ENCODE measurements around the gene RIN1. TPM values are rescaled to one million over a fixed set of nuclear protein-coding genes. Genes with fewer than 3 reads are reported as not detected.

RIN1 gene
- total and polyA plus RNA-seq, 5 donors, result 1.6 to 3.8 (median 2.1) TPM

DNA sequence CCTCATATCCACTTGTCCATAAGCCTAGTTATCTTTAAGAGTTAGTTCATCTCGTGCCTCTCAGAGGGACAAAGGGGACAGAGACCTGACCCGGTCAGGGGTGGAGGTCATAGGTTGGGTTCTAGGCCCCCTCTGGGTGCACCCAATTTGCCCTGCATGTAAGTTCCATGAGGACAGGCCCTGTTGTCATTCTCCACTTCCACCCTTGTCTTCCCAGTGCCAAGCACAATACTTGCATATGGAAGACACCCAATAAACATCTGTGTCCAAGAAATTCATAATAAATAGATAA is 46.0 kb downstream of the RIN1 start:
- Histone ChIP-seq H3K4me3 (ENCODE audit: low read length) (no peak overlapping the region), H3K9me3 (ENCODE audit: control insufficient read depth, low read length) (no peaks in the 10 kb centered on the region), H3K27me3 (ENCODE audit: control insufficient read depth, insufficient read depth) (no peaks in the 10 kb centered on the region), H3K27ac (ENCODE audit: low read length) (no peak overlapping the region), H3K4me1 (ENCODE audit: control insufficient read depth, insufficient read depth, low read length) (peaks cover 10% of the 10 kb centered on the region)
- intact Hi-C loops (cut with DNase I), result no loop called here
- 75% methylated on average over 2 of the region's 2 CpGs for WGBS
- DNase-seq, result no peak
- no peak for ATAC-seq

DNA sequence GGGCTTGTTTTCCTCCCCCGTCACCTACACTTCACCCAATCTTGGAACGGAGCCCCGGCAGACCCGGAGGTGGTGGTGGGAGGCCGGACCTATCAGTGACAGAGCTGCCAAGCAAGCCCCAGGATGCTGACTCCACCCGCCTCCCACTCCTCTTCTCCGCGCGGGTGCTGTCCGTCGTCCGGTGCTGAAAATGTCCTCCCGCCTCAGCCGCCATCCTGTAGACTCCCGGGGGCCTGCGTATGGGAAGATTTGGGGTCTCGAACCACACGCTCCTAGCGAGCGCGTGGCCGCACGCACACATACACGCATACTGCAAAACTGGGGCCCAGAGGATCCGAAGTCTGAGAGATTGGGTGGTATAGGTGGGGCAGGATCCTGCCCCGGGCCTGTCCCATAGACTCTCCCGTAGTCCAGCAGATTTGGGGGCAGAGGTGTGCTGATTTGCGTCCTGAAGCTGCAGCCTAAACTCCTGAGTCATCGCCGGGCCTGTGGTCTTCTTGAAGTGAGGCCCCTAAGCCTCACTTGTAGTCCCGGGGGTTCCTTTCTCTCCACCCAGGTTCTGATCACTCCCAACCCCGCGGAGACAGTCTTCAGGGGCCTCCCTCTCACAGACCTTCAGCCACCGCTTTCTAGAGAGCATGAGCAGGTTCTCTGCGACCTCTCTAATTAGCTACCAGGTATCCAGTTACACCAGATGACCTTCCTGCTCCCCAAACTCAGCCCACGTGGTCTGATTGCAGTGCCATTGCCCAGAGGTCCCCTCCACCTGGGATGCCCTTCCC is 46.5 kb downstream of the RIN1 start:
- peak; percentile 76 to 89 (median 88) for DNase-seq
- WGBS, result 10% methylated on average over 36 of the region's 36 CpGs
- peak overlapping the region; percentile 76 for H3K27ac ChIP-seq (ENCODE audit: low read length)
- intact Hi-C loops (cut with DNase I), result no loop called here
- peak; percentile 47 to 63 for ATAC-seq
- peak overlapping the region; percentile 63 for H3K4me3 ChIP-seq (ENCODE audit: low read length)
- no peaks in the 10 kb centered on the region for H3K9me3 ChIP-seq (ENCODE audit: control insufficient read depth, low read length)
- peaks cover 10% of the 10 kb centered on the region for H3K4me1 ChIP-seq (ENCODE audit: control insufficient read depth, insufficient read depth, low read length)
- no peaks in the 10 kb centered on the region for H3K27me3 ChIP-seq (ENCODE audit: control insufficient read depth, insufficient read depth)

DNA sequence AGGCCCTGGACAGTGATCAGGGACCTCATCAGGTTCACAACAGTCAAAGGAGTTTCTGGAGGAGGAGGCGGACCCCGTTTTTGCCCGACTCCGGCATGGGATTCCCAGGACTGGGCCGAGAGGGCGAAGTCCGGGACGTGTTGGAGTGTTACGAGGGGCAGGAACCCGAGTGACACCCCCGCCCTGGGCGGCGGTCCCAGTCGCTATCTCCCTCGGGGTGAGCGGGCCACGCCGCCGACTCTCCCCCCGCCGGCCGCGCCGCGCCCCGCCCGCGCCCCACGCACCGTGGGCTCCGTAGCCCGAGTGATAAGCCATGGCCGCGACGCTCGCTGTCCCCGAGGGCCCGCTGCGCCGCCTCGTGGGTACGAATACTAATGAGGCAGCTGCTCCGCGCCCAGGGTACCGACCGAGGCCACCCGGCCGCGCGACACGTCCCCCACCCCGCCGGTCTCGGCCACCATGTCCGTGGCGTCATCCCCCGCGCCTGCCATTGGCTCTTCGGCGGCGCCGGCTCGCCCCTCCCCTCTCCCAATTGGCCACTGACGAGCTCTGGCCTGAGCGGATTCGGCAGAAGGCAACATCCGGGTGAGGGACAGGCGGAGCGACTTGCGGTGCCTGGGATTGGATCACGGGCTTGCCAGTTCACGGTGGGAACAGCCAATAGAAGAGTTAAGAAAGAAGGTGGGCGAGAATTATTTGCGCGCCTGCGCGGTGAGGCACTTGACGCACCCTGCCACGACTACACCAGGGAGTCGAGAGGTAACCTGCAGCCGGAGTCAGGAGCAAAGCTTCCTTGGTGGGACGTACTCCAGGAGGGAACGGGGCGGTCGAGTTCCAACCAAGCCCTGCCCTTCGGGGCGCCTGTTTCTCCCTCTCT is 47.3 kb downstream of the RIN1 start, which contains the start of gene YIF1A:
TSS of gene YIF1A (minus strand) at position 473 of the 877 bp plus-strand sequence. CDS start at position 315, 158 bp downstream.
- Histone ChIP-seq H3K27ac (ENCODE audit: low read length) (peak within 1 kb of the TSS; percentile 76), H3K9me3 (ENCODE audit: control insufficient read depth, low read length) (no peaks in the 10 kb centered on the region), H3K4me1 (ENCODE audit: control insufficient read depth, insufficient read depth, low read length) (peaks cover 10% of the 10 kb centered on the region), H3K4me3 (ENCODE audit: low read length) (peak within 1 kb of the TSS; percentile 63), H3K27me3 (ENCODE audit: control insufficient read depth, insufficient read depth) (no peaks in the 10 kb centered on the region)
- ATAC-seq (peak; percentile 96), DNase-seq (peak; percentile 99 to 100 (median 99))
- intact Hi-C loops (cut with DNase I), result no loop called here
- under 1% methylated on average over 87 of the region's 87 CpGs for WGBS

DNA sequence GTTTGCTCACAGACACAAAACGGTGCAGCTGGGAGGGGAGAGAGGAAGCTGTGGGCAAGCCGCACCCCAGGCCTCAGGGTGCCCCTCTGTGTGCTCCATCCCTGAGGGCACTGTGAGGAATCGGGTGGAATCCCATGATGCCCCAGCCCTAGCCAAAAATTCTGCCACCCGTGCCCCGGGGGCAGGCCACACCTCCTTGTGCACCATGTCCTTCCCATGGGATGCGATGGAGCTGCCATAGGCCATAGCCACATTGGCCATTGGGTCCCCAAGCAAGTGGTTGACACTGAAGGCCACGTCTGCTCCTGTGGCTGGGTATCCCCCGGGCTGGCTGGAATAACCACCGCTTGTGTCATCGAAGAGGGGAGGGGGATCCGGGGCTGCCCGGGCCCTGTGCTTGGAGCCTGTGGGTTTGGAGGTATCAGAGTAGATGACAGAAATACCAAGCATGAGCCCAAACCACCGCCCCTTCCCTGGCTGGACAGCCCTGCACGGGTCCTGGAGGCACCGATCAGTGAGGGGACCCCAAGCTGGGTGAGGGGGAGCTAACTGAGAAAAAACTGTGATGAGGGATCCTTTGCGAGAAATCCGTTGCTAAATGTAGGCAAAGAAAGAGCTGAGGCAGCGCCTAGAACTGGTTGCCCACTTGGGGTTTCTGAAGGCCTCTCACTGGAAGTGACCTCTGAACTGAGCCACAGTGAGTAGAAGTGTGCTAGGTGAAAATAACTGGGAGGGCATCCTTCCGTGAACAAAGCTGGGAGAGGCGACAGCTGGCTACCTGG is 48.2 kb downstream of the RIN1 start:
- Histone ChIP-seq H3K27ac (ENCODE audit: low read length) (peak overlapping the region; percentile 74), H3K27me3 (ENCODE audit: control insufficient read depth, insufficient read depth) (no peaks in the 10 kb centered on the region), H3K4me3 (ENCODE audit: low read length) (peak overlapping the region; percentile 52), H3K9me3 (ENCODE audit: control insufficient read depth, low read length) (no peaks in the 10 kb centered on the region), H3K4me1 (ENCODE audit: control insufficient read depth, insufficient read depth, low read length) (peaks cover 10% of the 10 kb centered on the region)
- intact Hi-C loops (cut with DNase I), result no loop called here
- ATAC-seq (no peak), DNase-seq (peak in 1 of 3 donors; percentile 23)
- WGBS, result 36% methylated on average over 20 of the region's 20 CpGs

DNA sequence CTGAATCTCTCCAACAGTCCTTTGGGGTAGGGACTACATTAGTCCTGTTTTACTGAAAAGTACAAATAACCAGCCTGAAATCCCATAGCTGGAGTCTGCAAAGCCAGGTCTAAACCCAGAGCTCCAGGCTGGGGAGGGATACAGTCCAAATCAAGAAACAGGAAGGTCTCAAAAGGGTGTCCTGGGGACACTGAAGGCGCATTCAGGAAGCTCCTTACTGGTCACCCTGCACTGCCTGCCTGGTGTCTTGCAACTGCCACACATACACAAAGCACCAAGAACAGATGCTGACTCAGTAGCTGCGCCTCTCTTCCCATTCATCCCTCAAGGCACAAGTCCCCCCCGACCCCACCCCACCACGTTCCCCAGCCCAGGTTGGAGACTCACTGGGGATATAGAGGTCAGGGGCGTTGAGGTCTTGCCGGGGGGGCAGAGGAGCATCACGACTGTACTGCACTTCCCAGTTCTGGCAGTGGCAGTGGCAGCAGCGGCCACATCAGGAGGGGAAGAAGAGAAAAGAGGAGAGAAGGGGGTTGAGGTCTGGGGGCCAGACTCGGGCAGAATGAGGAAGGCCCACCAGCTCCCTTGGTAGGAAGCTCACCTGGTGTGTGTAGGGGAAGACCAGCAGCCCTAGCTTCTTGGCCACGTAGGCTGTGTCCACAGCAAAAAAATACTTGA is 48.9 kb downstream of the RIN1 start:
- H3K9me3 ChIP-seq (ENCODE audit: control insufficient read depth, low read length), result no peaks in the 10 kb centered on the region
- peaks cover 10% of the 10 kb centered on the region for H3K4me1 ChIP-seq (ENCODE audit: control insufficient read depth, insufficient read depth, low read length)
- no peaks in the 10 kb centered on the region for H3K27me3 ChIP-seq (ENCODE audit: control insufficient read depth, insufficient read depth)
- WGBS, result 74% methylated on average over 10 of the region's 10 CpGs
- no peak overlapping the region for H3K4me3 ChIP-seq (ENCODE audit: low read length)
- DNase-seq (no peak), ATAC-seq (no peak)
- H3K27ac ChIP-seq (ENCODE audit: low read length), result no peak overlapping the region
- intact Hi-C loops (cut with DNase I), result no loop called here

DNA sequence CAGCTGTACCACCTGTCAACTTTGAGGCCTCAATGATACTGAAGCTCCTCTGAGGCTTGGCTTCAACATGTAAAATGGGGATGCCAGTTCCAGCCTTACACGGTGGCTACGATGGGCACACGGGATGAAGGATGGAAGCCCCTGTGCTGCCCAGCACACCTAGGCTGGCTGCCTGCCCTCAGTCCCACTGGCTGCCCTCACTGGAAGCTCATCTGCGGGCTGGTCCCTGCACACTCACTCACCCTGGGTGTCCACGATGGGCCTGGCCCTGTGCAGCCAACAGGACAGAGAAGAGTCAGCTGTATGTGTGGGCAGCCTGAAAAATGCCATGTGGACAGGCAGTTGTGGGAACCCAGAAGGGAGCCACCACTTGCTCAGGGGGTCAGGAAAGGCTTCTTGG is 49.5 kb downstream of the RIN1 start:
- no peak for DNase-seq
- no peak overlapping the region for H3K27ac ChIP-seq (ENCODE audit: low read length)
- no peak overlapping the region for H3K4me3 ChIP-seq (ENCODE audit: low read length)
- intact Hi-C loops (cut with DNase I), result no loop called here
- no peaks in the 10 kb centered on the region for H3K9me3 ChIP-seq (ENCODE audit: control insufficient read depth, low read length)
- no peak for ATAC-seq
- peaks cover 10% of the 10 kb centered on the region for H3K4me1 ChIP-seq (ENCODE audit: control insufficient read depth, insufficient read depth, low read length)
- 80% methylated on average over 5 of the region's 5 CpGs for WGBS
- H3K27me3 ChIP-seq (ENCODE audit: control insufficient read depth, insufficient read depth), result no peaks in the 10 kb centered on the region

DNA sequence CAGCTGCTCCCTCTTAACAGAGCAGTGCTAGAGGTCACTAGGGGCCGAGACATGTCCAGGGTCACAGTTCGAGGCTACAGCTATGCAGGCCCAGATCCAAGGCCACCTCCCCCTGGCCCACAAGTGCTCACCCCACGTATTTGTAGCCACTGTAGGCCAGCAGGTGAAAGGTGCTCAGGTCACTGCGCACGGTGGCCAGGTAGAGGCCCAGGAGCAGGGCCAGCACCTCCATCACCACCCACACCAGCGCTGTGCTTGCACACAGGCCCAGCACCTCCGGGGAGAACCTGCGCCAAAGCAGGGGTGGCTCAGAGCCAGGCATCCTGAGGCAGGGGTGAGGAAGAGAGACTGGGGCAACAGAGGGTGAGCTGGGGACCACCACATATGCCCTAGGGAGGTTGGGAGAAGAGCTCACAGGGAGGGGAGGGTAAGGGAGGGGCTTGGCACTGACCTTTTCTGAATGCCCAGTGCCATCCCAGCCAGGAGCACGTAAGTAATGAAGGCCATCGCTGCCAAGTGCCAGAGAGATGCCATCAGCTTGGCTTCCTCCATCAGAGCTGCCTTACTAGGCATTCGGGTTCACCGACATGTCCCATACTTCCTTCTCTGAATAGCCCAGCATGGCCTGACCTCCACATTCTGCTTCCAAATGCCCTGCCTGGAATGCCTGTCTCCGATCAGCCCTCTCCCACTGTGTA is 50.8 kb downstream of the RIN1 start:
- DNase-seq (peak in 1 of 3 donors; percentile 46), ATAC-seq (no peak)
- peak overlapping the region; percentile 13 for H3K27ac ChIP-seq (ENCODE audit: low read length)
- no peak overlapping the region for H3K4me3 ChIP-seq (ENCODE audit: low read length)
- intact Hi-C loops (cut with DNase I), result no loop called here
- peaks cover 10% of the 10 kb centered on the region for H3K4me1 ChIP-seq (ENCODE audit: control insufficient read depth, insufficient read depth, low read length)
- 81% methylated on average over 13 of the region's 13 CpGs for WGBS
- H3K9me3 ChIP-seq (ENCODE audit: control insufficient read depth, low read length), result no peaks in the 10 kb centered on the region
- H3K27me3 ChIP-seq (ENCODE audit: control insufficient read depth, insufficient read depth), result no peaks in the 10 kb centered on the region

DNA sequence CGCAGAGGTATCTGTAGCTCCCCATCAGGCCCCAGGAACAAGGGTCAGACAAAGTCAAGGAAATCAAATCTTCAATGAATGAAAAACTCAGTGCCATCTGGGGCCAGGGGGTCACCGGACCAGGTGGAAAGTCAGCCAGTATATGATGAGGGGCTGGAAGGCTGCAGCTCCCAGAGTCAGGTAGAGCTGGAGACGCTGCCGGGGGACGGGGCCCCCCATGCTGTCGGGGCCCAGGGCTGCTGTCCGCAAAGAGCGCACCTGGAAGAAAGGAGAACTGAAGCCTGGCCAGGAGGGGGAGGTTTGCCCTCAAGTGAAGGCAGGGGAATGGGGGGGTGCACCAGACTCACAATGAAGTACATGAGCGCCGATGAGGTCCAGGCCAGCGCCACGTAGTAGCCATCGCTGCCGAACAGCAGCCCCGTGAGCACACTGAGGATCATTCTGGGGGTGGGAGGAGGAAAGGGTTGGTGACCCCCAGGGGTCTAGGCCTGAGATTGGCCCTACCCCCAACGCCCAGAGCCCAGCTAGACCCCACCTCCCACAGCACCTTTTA is 51.6 kb downstream of the RIN1 start:
- no peaks in the 10 kb centered on the region for H3K9me3 ChIP-seq (ENCODE audit: control insufficient read depth, low read length)
- ATAC-seq (no peak), DNase-seq (peak in 1 of 3 donors; percentile 27)
- intact Hi-C loops (cut with DNase I), result no loop called here
- WGBS, result 93% methylated on average over 16 of the region's 16 CpGs
- no peak overlapping the region for H3K4me3 ChIP-seq (ENCODE audit: low read length)
- H3K27me3 ChIP-seq (ENCODE audit: control insufficient read depth, insufficient read depth), result no peaks in the 10 kb centered on the region
- H3K27ac ChIP-seq (ENCODE audit: low read length), result no peak overlapping the region
- peaks cover 4% of the 10 kb centered on the region for H3K4me1 ChIP-seq (ENCODE audit: control insufficient read depth, insufficient read depth, low read length)

DNA sequence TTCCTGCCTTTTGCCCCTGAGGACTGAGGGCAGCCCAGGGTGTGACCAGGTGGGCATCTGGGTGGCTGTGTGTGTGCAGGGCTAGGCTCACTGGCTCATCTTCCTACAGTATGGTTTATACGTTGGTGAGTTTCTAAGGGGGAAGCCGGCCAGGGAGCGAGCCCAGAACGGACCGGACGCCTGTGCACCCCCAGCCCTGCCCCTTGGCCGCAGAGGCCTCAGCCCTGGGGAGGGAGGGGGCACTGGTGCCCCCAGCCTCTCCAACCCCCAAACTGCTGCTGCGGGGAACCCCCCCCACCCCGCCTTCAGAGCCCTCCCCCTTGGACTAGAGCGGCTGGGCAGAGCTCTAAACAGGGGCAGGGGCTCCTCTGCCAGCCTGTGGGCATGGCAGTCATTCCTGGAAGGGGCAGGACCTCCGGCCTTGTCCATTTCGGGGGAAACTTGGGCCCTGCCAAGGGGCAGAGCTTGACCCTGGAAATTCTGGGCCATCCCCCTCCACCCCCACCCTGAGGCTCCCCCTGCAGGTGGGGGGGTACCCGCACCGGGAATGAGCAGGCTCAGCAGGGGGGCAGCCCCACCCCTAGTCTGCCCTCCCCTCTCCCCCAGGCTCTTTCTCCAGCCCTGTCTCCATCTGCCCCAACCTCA is 52.7 kb downstream of the RIN1 start:
- H3K9me3 ChIP-seq (ENCODE audit: control insufficient read depth, low read length), result no peaks in the 10 kb centered on the region
- peaks cover 3% of the 10 kb centered on the region for H3K4me1 ChIP-seq (ENCODE audit: control insufficient read depth, insufficient read depth, low read length)
- 80% methylated on average over 14 of the region's 14 CpGs for WGBS
- H3K4me3 ChIP-seq (ENCODE audit: low read length), result no peak overlapping the region
- intact Hi-C loops (cut with DNase I), result loop anchor here in 1 of 4 donors (2.0 kb wide), 1 partner anchor 61 kb away; no protein-coding TSS in a partner anchor
- DNase-seq, result peak in 2 of 3 donors; percentile 16 to 53
- H3K27me3 ChIP-seq (ENCODE audit: control insufficient read depth, insufficient read depth), result no peaks in the 10 kb centered on the region
- ATAC-seq, result no peak
- no peak overlapping the region for H3K27ac ChIP-seq (ENCODE audit: low read length)

Measured in right cardiac atrium (tissue), 5 donors.